NK-92 (cell line): ENCODE data around the gene PTPRT.

ENCODE experiments used
- DNase-seq: peaks from one replicate; lab custom pipeline; 2025; ENCODE audit not compliant: unreplicated experiment; lab: John Stamatoyannopoulos, UW

The PTPRT gene

DNA sequence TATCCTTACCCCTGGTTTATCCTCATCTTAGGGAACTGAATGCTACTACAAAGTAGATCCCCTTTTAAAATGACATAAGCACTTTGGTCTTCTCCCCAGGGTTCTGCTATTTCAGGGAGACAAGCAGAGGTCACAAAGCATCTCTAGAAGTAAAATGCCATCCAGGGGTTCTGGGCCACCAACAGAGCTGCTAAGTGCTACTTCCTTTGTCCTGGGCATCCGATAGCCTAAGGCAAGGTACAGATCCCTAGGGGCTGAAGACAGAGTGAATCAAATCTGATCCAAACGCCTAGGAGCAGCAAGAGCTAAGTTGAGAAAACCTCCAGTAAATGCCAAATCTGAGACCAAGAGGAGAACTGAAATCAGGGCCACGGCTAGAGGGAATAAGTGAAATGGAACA, 161.2 kb downstream of the PTPRT start:
- no peak for DNase-seq

DNA sequence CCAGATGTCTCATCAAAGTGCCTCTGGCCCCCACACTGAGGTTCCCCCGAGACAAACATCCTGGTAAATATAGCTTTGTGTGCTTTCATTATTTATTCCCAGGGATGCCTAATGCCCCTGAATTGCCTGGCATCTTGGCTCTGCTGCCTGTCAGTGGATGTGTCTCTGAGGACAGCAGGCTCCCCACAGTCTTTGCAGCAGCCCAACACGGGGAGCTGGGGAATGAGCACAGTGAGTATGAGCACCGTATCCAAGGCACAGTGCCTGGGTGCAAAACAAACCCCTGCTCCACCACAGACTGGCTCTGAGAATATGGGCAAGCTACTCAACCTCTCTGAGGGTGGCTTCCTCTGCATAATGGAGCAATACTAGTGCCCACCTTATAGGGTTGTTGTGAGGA, 165.9 kb downstream of the PTPRT start:
- no peak for DNase-seq

DNA sequence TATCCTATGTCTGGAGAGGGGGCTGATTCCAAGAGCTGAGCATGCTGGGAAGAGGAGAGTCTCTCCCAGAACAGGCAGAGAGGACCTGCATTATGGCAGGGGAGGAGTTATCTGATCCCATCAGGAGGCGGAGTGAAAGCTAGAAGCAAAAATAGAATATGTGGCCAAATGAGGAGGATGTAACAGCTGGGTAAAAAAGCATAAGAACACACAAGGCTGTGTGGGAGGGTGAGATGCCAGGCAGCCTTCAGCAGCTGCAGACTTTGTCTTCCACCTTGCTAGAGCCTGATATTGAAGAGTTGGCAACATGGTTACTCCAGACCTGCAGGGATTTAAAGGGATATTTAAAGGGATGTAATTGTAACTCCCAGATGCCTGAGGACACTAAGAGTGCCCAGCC, 167.1 kb downstream of the PTPRT start:
- no peak for DNase-seq

DNA sequence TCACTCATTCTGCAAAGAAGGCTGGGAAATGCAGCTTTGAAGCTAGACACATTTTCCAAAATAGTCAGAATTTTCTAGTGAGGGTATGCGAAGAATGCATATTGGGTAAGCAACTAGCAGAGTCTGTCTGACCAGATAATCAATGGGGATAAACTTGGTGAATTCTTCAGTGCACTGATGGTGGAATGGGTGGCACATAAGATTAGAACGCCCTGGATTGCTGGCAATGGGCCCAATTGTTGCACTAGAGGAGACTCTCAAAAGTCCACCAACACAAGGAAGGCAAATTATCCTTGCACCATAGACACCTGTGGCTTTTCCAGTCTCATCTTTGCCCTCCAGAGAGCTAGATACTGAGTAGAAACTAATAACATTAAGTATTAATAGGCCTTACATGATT, 167.6 kb downstream of the PTPRT start:
- no peak for DNase-seq

DNA sequence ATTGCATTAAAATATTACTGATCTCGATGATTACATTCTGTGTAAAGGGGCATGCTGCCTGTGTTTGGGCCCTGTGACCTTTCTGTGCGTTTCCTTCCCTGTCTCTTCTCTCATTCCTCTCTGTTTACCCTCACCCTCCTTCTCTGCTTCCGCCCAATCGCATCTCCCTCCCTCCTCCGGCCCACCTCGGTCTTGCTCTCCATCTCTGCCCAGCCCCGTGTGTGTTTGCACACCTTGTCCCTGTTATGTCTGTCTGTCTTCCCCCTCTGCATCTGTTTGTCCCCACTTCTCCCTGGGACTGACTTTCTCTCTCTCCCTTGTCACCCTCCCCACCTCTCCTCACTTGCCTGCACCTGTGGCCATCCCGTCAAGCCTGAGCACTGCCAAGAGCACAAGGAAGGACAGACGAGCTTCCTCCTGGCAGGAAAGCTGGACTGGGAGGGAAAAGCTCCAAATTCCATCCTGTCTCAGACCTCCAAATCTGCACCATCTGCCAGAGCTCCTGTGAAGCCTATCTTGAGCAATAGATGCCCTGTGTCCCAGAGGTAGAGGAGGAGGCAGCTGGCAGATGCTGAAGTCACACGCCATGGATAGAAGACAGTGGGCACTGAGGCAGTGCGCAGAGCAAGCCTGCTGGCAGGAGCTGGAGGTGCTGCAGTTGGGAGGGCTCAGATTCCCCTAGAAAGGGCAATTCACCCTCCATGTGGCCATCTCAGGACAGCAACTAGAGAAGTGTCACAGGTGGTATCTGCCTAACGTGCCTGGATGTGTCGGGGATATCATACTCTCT, 172.3 kb downstream of the PTPRT start:
- DNase-seq, result no peak

DNA sequence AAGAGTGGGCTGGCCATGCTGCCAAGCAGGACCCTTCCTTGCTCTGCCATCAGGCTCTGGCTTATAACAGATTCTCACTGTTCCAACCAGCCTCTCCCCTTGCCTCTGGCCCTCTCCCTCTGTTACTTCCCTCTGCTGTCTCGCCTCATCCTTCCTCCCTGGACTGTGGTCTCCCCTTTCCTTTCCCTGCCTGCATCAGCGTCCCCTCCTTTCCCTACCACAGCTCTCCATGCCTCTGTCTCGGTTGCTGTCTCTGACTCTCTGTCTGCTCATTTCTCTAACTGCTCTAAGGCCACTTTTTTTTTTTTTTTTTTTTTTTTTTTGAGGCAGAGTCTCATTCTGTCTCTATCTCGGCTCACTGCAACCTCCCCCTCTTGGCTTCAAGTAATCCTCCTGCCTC, 173.4 kb downstream of the PTPRT start:
- DNase-seq, result no peak

DNA sequence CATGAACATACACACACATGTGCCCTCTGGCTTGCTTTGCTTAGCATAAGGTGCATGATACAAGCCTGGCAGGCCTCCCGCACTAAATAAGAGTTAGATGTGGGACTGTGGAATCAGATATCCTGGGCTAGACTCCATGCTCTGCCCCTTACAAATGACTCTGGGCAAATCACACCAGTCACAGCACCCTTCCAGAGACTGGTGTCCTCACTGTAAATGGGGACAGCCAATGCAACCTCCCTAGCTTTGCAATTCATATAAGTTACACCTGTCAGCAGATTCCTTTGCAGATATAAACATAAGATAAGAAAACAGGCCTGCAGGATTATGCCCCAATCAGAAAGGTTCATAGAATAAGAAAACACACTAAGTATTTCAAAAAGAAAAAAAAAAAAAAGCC, 174.1 kb downstream of the PTPRT start:
- no peak for DNase-seq

DNA sequence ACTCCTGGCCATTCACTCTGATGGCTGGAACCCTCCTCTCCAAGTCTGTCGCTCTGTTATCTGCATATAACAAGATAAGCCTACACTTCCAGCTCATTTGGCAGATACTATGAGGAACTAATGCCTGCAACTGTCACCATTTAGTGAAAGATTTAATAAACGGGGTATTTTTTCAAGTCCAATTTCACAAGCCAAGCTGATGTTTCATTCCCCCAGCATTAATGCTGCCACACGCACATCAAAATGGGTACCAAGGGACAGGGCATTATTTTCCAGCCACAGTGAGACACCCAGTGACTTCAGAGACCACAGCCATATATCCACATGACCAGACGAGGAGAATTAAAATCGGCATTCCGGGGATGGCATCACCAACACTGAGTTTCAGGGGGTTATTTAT, 175.5 kb downstream of the PTPRT start:
- no peak for DNase-seq

DNA sequence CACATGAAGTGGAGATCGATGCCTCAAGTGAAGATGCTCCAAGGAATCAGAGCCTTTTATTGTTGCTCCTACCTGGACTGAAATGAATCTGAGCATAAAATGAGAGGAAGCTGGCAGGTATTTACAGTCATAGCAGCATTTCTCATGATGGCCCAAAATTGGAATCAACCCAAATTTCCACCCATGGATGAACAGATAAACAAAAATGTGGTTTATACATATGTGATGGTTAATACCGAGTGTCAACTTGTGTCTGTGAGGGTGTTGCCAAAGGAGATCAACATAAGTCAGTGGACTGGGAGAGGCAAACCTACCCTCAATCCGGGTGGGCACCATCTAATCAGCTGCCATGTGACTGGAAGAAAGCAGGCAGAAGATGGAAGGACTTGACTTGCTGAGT, 178.2 kb downstream of the PTPRT start:
- no peak for DNase-seq

DNA sequence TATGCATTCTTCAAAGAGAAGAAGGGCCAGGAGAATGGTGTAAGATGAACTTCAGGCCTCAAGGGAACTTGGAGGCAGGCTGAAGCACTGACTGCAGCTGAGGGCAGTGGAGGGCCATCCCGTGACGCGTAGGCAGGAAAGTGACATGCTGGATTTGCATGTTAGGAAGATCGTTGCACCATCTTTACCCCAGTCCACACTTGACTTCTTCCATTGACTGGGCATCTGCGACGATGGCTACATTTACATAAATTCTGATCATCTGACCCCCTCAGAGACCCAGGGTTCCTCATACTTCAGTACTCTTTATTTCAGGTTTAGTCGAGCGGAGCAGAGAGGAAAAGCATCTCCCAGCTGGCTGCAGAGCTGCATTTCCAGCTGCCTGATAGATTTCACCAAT, 180.2 kb downstream of the PTPRT start:
- no peak for DNase-seq

DNA sequence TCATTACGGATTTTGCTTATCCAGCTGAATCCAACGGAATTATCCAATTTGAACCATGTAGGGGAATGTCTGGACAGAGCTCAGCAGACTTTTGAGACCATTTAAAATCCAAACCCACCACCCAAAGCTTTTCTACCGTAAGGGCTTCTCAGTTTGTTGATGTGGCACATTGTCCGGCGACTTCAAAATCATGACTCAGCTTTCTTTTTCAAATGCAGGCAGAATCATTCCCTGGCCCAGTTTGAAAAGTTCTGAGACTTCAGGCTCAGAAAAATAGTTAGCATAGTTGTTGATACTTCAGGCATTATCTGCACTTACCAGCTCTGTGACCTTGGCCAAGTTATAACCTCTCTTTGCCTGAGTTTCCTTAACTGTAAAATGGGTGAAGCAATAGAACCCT, 182.2 kb downstream of the PTPRT start:
- DNase-seq, result no peak

DNA sequence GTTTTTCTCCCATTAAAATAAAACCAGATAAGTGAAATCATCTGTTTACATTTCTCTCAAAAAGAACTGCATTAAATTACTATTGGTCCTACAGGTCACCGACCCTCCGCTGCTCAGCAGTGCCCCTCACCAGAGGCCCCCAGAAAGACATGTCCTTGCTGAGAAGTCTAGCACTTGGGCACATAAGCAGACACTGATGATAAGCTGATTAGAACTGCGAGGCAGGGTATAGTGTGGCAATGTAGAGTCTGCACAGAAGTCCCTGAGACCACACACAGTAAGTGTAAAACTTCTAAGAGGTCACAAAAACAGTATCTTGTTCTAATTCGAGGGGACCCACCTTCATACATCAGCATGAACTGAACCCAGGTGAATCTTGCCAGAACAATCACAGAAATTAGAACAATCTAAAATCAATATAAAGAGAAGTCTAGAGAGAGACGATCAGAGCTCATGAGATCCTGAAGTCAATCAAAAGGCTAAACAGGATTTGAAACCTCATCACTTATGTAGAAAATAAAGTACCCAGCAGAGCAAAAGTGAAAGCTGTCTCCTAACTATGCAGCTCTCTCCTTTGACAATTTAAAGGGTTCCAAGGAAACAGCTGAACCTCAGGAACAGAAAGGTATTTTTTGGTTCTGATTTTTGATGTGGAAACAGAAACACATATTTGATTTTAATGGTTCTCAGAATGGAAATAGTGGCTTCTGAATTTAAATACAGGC, 182.9 kb downstream of the PTPRT start:
- DNase-seq, result no peak

DNA sequence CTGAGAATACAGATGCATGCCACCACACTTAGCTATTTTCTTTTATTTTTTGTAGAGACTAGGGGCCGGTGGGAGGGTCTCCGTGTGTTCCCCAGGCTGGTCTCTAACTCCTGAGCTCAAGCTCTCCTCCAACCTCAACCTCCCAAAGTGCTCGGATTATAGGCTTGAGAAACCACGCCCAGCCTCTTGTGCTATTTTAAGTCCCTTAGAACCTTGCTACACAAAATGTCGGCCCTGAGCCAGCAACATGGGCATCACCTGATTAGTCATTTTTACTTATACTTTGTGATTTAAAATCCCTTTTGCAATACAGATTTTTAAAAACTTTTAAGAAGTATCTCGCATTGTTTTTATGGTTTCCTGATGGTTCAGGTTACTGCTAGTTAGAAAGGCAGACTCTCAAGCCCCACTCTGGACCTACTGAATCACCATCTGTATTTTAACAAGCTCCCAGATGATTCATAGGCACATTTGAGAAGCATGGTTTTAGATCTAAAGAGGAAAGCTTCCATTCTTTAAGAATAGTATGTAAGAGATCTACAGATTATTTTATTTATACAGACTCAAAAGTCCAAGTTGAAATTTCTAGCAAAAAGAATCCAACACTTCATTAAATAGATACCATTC, 186.3 kb downstream of the PTPRT start:
- no peak for DNase-seq

DNA sequence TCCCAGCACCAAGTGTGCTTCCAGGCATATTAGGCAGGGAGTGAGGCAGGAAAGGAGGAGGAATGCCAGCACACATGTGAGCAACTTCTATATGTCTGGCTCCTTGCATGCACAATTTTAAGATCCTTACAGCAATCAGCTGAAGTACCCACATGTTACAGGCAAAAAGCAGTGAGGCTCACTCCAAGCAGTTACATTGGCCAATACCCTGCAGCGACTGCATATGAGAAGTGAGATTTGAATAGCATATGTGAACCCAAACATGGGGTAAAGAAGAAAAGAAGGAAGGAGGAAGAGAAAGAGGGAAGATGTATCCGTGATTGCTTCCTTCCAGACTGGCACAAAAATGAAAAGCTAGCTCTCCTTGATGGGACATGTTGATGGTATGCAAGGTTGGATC, 193.6 kb downstream of the PTPRT start:
- DNase-seq, result no peak

DNA sequence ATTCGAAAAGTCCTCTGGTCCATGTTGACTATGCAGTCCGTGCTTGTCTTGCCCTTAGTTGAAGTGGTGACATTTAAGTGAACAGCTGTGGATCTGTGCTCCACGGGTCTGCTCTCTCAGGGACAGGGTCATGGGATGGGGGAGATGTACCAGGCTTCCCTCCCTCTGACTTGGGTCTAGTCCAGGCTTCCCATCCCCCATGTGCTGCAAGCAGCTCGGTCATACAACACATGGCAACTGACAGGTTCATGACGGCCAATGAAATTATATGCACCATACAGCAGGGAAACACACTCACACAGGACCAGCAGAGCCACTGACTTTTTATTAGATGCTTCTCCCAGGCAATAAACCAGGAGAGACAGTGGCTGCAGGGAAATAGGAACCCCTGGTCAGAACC, 201.4 kb downstream of the PTPRT start:
- no peak for DNase-seq

DNA sequence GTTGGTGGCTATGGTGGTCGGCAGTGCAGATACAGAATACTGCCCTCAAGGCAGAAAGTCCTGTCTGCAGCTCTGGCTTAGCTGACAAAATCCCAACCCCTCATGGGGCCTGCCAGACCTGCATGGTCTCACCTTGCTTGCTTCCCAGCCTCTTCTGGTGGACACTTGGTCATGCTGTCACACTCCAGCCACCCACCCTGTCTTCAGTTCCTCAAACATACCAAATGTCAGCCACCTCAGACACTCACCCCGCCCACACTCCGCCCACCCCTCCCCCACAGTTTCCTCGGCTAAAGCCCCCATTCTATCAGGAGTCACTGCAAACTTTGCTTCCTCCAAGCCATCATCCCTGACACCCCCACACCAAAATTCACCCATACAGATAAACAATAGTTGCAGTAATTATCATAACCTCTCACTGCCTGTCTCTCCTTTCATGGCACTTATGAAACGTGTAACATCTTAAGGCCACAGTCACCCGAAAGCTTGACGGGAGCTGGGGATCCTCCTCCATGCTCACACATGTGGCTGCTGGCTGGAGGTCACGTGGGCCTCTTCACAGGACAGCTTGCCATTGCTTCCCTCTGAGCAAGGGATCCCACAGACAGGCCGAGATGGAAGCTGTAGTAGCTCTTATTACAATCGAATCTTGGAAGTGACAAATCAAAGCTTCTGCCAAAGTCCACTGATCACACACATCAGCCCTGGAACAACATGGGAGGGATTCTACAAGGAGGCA, 202.2 kb downstream of the PTPRT start:
- no peak for DNase-seq

DNA sequence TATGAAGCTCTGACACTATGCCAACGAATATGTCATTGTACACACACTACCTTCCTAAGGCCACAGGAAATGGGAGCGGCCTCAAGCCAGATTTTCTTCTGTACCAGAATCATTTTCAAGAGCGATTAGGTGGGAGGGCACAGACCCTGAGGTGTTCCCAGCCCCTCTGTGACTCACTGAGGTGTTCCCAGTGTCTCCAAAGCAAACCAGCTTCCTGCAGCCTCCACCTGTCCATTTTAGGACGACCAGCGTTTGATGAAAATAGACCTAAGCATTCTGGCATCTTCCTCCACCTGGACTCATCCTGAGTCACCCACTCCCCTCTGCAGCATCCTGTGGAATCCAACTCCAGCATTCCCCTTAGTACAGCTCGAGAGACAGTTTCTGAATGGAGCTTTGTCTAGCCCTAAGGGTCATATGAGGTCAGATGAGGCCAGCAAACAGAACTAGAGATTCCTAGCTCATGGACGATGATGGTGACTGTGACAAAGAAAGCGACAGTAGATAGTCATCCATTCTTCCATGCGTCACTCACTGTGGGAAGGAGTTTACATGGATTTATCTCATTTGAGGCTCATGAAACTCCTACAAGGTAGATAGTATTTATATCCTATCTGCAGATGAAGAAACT, 203.4 kb downstream of the PTPRT start:
- no peak for DNase-seq

DNA sequence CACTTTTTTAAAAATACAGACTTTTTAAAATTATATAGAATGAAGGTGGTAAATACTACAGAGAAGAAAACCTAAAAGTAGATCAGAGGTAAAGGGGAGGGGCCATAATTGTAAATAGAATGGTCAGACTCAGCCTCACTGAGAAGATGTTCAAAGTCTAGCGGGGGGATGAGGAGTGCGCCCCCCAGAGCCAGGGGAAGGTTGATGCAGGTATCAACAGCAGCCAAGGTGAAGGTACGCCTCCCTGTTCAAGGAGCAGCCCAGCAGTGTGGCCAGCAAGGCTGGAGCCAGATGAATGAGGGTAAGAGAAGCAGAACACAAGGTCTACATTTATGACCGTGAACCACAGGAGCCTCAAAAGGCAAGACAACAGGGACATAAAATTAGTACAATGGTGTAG, 204.1 kb downstream of the PTPRT start:
- DNase-seq, result no peak

DNA sequence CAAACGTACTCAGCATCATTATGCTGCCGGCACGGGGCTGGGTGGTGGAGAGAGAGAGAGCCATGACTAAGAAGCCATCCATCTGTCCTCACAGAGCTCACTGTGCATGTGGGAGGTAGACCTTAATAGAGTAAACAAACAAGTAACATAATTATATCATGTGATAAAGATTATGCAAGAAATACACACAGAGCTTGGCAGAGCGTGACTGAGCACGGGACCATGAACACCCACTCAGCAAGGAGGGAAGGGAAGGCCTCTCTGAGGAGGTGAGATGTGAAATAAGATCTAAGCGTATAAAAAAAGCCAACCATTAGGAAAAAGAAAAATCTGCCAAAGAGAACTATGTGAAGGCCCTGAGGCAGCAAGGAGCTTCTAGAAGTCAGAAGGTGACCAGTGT, 207.5 kb downstream of the PTPRT start:
- no peak for DNase-seq

DNA sequence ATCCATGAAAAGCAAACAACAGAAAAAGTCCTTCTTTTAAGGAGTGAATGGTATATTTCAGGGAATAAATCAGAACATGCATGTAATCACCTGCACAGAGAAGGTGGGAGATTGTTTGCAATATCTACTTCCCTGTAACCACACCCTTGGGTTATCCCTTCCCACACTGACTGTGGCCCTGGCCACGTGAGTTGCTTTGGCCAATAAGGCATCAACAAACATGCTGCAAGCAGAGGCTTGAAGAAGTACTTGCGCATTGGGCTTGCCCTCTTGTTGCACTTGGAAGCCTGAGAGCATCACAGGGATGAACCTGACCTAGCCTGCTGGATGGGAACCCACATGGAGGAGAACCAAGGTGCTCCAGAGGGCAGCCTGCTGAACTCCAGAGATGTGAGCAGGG, 208.5 kb downstream of the PTPRT start:
- DNase-seq, result no peak

DNA sequence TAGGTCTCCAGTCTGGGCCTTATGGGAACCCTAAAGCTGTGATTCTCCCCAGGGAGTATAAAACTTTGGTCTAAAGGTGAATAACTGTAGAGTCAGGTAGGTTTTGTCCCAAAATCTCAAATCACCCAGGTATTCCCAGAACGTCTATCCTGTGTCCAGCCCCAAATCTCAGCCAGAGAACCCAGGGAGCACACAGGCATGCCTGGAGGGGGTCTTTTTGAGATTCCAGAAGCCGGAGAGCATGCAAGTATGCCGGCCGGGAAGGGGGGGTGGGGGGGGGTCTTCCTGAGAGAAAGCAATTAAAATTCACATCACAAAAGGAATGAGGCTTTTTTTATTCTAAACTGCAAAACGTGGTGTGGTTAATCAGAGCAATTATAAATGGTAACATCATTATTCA, 210.0 kb downstream of the PTPRT start:
- DNase-seq, result no peak
